Measurements from ENCODE around the gene TVP23C.

Gene TVP23C

DNA sequence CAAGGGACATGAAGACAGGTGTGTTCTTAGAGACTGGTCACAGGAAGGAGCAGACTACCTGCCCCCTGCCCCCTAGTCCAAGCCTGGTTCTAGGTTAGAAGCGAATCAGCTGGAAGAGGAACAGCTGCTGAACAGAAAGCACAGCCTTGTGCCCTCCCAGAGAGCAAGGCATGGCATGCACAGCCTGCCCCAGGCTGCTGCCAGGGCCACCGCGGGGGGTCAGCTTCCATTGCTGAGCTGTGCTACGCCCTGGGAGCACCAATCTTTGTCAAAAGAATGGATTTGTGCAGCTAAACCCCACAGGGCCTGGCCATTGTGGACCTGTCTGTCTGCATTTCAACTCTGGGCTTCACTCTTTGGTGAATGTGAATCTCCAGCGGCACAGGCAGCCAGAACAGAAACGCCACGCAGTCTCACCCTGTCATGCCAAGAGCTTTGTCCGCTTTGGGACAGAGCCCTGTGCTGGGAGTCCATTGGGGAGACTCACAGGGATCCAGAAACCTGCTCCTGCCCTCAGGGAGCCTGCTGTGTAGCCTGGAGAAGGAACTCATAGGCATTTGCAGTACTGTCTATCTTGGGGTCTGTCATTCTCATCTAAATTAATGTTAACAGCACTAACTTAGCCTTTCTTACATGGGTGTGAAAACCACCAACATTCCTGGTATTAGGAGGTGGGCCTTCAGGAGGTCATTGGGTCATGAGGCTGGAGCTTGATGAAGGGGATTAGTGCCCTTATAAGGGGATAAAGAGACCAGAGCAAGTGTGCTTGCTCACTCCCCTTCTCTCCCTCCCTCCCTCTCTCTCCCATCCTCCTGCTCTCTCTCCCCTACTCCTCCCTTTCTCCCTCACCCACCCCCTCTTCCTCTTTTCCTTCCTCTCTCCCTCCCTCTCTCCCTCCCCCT lies 70.2 kb downstream of the TVP23C start:
- Mint-ChIP-seq H3K27ac (no peak overlapping the region), H3K27me3 (no peaks in the 10 kb centered on the region), H3K4me3 (no peak overlapping the region), H3K9me3 (ENCODE audit: low read depth) (no peaks in the 10 kb centered on the region), H3K4me1 (ENCODE audit: low read depth) (no peaks in the 10 kb centered on the region), H3K36me3 (peaks cover 20% of the 10 kb centered on the region)

DNA sequence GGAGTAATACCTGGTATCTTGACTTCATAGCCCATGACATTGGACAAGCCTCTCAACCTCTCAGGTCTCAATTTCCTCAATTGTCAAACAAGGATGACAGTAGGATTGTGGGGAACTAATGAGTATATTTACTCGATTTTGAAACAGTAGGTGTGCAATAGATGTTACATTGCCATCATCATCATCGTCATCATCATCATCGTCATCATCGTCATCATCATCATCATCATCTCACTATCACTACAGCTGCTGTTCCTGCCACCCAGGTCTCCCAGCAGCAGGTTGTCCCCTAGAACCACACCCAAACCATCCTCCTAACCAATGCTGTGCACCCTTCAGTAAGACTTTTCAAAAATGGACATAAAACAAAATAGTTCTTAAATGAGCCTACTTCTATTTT lies 71.1 kb downstream of the TVP23C start:
- Mint-ChIP-seq H3K27me3 (no peaks in the 10 kb centered on the region), H3K27ac (no peak overlapping the region), H3K9me3 (ENCODE audit: low read depth) (no peaks in the 10 kb centered on the region), H3K4me1 (ENCODE audit: low read depth) (no peaks in the 10 kb centered on the region), H3K36me3 (peaks cover 23% of the 10 kb centered on the region), H3K4me3 (no peak overlapping the region)

DNA sequence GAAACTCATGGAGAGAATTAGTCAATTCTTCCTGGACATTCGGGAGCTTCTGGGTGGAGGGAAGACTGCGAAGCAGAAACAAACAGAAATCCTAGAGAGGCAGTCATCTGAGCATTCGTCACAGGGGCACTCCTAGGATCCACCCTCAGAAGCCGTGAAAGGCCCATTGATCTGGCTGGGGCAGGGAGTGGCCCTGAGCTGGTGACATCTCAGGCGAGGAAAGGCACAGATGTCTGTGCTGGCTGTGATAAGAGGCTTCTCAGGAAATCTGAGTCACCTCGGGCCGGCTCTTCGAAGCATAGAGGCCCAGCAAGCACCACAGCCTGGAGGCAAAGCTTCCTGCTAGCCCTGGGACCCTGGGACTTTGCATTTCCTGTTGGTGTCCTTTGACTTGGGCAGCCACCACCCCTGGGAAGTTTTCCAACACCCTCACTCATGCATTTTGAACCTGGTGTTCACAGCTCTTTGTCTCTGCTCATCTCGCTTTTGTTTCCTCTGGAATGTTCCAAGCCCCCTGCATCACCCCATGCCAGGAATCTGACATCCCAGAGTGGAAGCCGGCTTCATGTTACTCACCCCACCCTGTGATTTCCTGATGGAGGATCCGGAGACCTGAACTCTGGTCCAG lies 72.5 kb downstream of the TVP23C start:
- Mint-ChIP-seq H3K4me1 (ENCODE audit: low read depth) (no peaks in the 10 kb centered on the region), H3K27me3 (no peaks in the 10 kb centered on the region), H3K36me3 (peaks cover 16% of the 10 kb centered on the region), H3K9me3 (ENCODE audit: low read depth) (no peaks in the 10 kb centered on the region), H3K4me3 (no peak overlapping the region), H3K27ac (no peak overlapping the region)

DNA sequence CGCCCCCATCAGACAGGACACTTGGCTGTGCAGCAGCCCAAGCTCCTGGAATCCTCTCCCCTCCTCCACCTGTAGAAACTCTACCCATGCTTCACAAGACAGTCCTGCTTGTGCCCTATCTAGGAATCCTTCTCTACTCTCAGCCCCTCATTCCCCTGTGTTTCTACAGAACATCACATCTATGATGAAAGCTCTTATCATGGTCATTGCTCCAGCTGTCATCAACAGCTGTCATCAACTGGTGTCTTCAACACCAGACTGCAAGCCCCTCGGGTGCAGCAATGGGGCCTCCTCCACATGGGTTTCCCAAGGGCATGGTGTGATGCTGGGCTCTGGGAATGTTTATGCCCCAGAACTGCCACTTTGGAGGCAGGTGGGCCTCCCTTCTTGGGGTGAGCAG lies 74.7 kb downstream of the TVP23C start:
- Mint-ChIP-seq H3K36me3 (peaks cover 13% of the 10 kb centered on the region), H3K4me3 (no peak overlapping the region), H3K4me1 (ENCODE audit: low read depth) (no peaks in the 10 kb centered on the region), H3K27me3 (no peaks in the 10 kb centered on the region), H3K9me3 (ENCODE audit: low read depth) (no peaks in the 10 kb centered on the region), H3K27ac (no peak overlapping the region)

DNA sequence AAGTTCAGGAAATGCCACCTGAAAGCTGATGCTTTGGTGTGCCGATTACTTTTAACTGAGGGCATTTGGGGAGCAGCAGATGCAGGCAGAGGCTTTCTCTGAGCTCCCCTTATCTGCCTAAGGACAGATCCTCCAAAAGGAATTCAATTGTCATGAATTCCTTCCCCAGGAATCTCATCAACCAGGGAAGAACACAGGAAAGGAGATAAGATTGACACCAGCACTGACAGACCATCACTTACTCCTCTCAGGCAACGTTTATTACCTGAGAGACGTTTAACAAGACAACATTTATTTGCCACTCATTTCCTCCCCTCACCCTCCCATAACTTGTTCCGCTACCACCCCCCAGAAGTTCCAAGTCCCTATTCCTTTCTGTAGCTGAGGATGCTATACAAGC lies 78.2 kb downstream of the TVP23C start:
- H3K4me1 Mint-ChIP-seq (ENCODE audit: low read depth), result peaks cover under 1% of the 10 kb centered on the region
- H3K4me3 Mint-ChIP-seq, result no peak overlapping the region
- H3K27ac Mint-ChIP-seq, result no peak overlapping the region
- no peaks in the 10 kb centered on the region for H3K27me3 Mint-ChIP-seq
- no peaks in the 10 kb centered on the region for H3K9me3 Mint-ChIP-seq (ENCODE audit: low read depth)
- H3K36me3 Mint-ChIP-seq, result peaks cover 16% of the 10 kb centered on the region

DNA sequence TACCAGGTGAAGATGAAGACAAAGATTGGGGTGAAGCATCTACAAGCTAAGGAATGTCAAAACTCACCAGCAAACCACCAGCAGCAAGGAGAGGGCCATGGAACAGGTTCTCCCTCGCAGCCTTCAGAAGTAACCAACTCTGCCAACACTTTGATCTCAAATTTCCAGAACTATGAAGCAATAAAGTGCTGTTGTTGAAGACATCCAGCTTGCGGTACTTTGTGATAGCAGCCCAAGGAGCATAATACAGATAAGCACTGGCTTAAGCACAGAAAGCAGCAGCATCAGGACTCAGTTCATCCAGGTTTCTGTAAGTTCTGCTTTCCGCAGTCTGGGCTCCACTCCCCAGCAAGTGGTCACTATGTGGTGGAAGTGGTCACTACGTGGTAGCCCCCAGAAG lies 79.9 kb downstream of the TVP23C start:
- H3K9me3 Mint-ChIP-seq (ENCODE audit: low read depth), result no peaks in the 10 kb centered on the region
- no peaks in the 10 kb centered on the region for H3K27me3 Mint-ChIP-seq
- peaks cover 16% of the 10 kb centered on the region for H3K36me3 Mint-ChIP-seq
- H3K4me3 Mint-ChIP-seq, result no peak overlapping the region
- no peak overlapping the region for H3K27ac Mint-ChIP-seq
- peaks cover 6% of the 10 kb centered on the region for H3K4me1 Mint-ChIP-seq (ENCODE audit: low read depth)

DNA sequence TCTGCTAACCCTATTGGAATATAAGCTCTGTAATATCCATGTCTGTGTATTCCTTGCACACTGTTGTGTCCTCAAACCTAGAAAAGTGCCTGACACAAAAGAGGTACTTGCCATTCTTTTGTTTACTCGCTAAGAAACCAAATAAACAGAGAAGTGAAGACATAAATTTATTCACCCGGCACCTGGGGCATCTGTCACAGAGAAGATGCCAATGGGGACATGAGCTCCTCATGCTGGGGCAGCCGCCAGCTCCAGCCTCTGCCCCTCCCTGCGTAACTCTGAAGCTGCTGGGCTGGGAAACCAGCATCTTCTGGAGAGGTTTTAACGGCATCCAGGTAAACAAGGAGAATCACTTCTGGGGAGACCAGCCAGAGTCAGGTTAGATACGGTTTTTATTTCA lies 80.8 kb downstream of the TVP23C start:
- no peak overlapping the region for H3K4me3 Mint-ChIP-seq
- H3K36me3 Mint-ChIP-seq, result peaks cover 10% of the 10 kb centered on the region
- H3K9me3 Mint-ChIP-seq (ENCODE audit: low read depth), result no peaks in the 10 kb centered on the region
- H3K4me1 Mint-ChIP-seq (ENCODE audit: low read depth), result peaks cover 6% of the 10 kb centered on the region
- no peak overlapping the region for H3K27ac Mint-ChIP-seq
- H3K27me3 Mint-ChIP-seq, result no peaks in the 10 kb centered on the region

DNA sequence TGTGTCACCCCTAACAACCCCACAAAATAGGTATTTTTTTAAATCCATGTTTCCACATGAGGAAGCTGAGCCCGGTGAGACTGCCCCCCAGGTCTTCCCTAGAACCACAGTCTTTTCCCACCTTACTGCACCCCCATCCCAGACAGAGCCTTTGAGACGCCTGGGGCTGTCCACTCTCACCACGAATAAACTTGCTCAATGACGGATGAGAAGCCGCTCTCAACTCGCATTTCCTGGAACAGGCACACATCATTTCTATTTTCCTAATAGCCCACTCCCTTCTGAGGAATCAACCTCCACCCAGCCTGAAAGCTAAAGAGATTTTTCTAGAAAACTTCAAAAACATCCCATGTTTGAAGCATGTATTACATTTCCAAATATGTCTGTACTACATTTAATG lies 81.8 kb downstream of the TVP23C start:
- no peaks in the 10 kb centered on the region for H3K27me3 Mint-ChIP-seq
- H3K4me3 Mint-ChIP-seq, result no peak overlapping the region
- H3K27ac Mint-ChIP-seq, result no peak overlapping the region
- H3K4me1 Mint-ChIP-seq (ENCODE audit: low read depth), result peaks cover 6% of the 10 kb centered on the region
- peaks cover 11% of the 10 kb centered on the region for H3K36me3 Mint-ChIP-seq
- H3K9me3 Mint-ChIP-seq (ENCODE audit: low read depth), result no peaks in the 10 kb centered on the region

DNA sequence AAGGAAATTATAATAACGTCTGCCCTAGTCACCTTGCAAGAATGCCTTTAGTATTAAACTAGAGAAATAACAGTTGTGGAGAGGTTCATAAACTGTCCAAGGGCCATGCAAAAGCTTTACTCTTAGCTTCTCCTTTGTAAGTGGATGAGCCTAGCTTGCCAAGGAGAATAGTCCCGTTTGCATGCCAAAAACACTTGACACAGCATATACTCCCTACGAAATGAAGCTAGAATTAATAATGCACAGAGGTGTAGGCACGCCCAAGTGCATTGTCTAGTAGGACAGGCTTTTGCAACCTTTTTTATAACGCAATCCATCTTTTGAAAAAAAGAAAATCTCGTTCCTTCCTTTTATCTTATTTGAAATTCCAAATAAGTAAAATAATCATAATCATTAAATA lies 83.1 kb downstream of the TVP23C start:
- peaks cover 19% of the 10 kb centered on the region for H3K36me3 Mint-ChIP-seq

DNA sequence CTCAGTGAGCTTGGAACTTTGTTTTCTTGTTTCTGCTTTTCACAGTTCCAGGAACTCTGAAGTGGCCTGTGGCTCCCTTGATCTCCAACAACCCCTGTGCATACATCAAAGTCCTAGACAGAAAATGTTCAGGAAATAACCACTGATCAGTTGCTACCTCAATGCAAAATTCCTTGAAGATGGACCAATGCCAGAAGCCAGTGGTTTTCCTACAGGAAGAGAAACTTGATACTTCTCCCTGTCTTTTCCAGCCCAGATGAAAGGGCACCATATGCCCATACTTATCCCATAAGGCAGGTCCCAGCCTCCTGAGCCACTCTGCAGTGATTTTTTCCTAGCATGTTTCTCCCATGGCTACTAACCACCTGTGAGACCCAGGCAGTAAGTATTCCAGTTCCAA lies 83.6 kb downstream of the TVP23C start:
- no peak overlapping the region for H3K4me3 Mint-ChIP-seq
- no peaks in the 10 kb centered on the region for H3K9me3 Mint-ChIP-seq (ENCODE audit: low read depth)
- H3K4me1 Mint-ChIP-seq (ENCODE audit: low read depth), result peaks cover 6% of the 10 kb centered on the region
- no peaks in the 10 kb centered on the region for H3K27me3 Mint-ChIP-seq
- peaks cover 20% of the 10 kb centered on the region for H3K36me3 Mint-ChIP-seq
- no peak overlapping the region for H3K27ac Mint-ChIP-seq

More for the DNA sequence above, 83.1 kb downstream of the TVP23C start:
- H3K9me3 Mint-ChIP-seq (ENCODE audit: low read depth), result no peaks in the 10 kb centered on the region
- H3K27me3 Mint-ChIP-seq, result no peaks in the 10 kb centered on the region
- no peak overlapping the region for H3K4me3 Mint-ChIP-seq
- peaks cover 6% of the 10 kb centered on the region for H3K4me1 Mint-ChIP-seq (ENCODE audit: low read depth)
- no peak overlapping the region for H3K27ac Mint-ChIP-seq

DNA sequence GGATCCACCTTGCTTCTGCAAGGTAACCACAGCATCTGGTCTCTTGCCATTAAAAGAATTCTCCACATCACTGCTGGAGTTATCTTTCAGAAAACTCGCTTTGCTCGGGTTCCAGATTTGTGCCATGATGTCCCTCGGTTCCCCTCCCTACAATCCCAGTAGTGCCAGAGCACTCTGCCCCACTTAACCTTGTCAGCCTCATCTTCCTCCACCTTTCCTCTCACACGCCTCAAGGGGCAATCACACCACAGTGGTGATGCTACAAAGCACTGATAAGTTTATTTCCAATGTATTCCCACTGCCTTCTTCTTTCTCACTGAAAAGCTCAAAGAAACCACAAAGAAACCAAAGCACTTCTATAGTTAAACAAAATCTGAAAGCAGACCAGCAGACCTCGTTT lies 84.4 kb downstream of the TVP23C start:
- no peaks in the 10 kb centered on the region for H3K27me3 Mint-ChIP-seq
- peaks cover 6% of the 10 kb centered on the region for H3K4me1 Mint-ChIP-seq (ENCODE audit: low read depth)
- peaks cover 23% of the 10 kb centered on the region for H3K36me3 Mint-ChIP-seq
- no peak overlapping the region for H3K27ac Mint-ChIP-seq
- H3K9me3 Mint-ChIP-seq (ENCODE audit: low read depth), result no peaks in the 10 kb centered on the region
- no peak overlapping the region for H3K4me3 Mint-ChIP-seq

DNA sequence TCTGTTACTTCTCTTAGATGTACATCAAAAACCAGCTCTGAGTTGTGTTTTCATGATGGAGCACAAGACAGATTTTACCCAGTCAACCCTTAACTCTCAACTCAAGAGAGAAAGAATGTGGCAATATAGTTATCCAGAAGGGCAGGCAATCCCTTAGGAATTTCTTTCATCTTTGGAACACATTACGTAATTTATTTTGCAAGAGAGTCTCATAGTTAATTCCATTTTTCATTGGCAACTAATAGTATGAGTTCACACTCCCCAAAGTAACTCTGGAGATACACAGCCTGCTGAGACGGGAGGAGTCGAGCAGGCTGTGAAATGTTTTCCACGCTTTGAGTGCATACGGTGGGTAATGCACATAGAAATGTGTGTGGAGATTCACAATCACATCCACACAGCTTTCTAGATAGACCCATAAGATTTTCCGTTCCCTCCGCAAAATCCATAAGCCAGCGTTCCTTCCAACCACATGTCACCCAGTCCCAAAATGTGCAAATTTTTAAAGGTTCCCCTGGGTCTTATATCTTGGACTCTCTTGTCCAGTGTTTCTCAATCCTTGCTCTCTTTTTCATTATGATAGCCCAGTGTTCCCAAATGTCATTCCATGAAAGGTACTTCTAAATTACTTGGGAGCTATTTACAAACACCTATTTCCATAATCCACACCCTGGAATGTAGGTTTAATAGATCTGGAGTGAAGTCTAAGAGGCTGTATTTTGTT lies 87.5 kb downstream of the TVP23C start:
- Mint-ChIP-seq H3K4me3 (no peak overlapping the region), H3K9me3 (ENCODE audit: low read depth) (no peaks in the 10 kb centered on the region), H3K4me1 (ENCODE audit: low read depth) (peaks cover 6% of the 10 kb centered on the region), H3K27ac (no peak overlapping the region), H3K36me3 (peaks cover 20% of the 10 kb centered on the region), H3K27me3 (no peaks in the 10 kb centered on the region)

DNA sequence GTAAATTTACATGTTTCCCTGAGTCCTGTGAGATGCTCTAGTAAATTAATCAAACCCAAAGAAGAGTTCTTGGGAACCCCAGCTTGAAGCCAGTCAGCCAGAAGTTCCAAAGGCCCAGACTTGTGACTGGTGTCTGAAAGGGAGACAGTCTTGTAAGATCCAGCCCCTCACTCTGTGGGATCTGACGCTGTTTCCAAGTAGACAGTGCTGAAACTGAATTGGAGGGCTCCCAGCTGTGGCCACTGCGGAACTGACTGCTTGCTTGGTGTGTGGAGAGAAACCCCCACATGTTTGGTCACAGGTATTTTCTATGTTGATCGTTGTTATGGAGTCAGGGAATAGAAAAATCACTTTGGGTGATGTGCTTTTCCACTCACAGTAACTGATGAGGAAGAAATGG lies 90.4 kb downstream of the TVP23C start:
- Mint-ChIP-seq H3K27me3 (no peaks in the 10 kb centered on the region), H3K4me1 (ENCODE audit: low read depth) (no peaks in the 10 kb centered on the region), H3K27ac (no peak overlapping the region), H3K4me3 (no peak overlapping the region), H3K9me3 (ENCODE audit: low read depth) (no peaks in the 10 kb centered on the region), H3K36me3 (peaks cover 17% of the 10 kb centered on the region)

DNA sequence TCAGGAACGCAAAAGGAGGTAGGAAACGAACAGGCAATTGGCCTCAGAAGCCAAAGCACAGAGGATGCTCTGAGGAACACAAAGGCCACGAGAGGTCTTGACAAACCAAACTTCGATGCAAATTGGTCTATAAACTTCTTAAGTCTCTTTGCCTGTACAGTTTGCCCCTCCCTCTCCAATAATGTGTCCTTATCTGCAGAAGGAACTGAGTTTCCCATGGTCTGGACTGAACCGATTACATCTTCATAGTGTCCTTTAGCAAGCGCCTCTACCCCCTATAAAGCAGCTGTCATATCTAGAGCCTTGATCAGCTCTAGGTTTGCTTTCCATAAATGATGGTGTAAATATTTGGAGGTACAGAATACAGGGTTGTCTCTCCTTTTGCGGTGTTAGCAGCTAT lies 92.7 kb downstream of the TVP23C start:
- Mint-ChIP-seq H3K4me1 (ENCODE audit: low read depth) (no peaks in the 10 kb centered on the region), H3K4me3 (no peak overlapping the region), H3K9me3 (ENCODE audit: low read depth) (no peaks in the 10 kb centered on the region), H3K36me3 (peaks cover 9% of the 10 kb centered on the region), H3K27me3 (no peaks in the 10 kb centered on the region), H3K27ac (no peak overlapping the region)

DNA sequence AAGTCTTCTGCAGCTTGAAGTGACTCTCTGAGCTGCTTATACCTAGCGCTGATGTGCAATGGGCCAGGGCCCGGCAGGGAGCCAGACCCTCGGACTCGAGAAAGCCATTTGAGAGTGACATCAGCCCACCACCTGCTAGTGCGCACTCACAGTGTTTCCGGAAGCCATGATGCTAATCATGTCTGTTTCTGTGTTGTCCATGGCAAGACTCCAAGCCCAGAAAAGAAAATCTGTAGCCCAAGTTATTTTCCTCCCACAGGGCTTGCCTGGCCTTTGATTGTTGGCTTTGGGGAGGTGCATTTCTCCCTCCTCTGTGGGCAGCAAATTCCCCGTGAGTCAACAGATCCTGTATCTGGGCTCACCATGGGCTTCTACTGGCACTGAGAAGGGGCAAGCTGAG lies 94.0 kb downstream of the TVP23C start:
- Mint-ChIP-seq H3K4me3 (no peak overlapping the region), H3K27me3 (no peaks in the 10 kb centered on the region), H3K9me3 (ENCODE audit: low read depth) (no peaks in the 10 kb centered on the region), H3K27ac (no peak overlapping the region), H3K36me3 (peaks cover 3% of the 10 kb centered on the region), H3K4me1 (ENCODE audit: low read depth) (no peaks in the 10 kb centered on the region)

Data from activated naive CD8-positive, alpha-beta T cell (primary cell).